Iris pigment epithelial cell (primary cell): ENCODE data around the gene FGF1.

Source experiments
- DNase-seq: peaks from one replicate; pipeline ENCODE4 v3.0.0-alpha.2; 2011; ENCODE audit warnings: low read depth

The FGF1 gene

DNA sequence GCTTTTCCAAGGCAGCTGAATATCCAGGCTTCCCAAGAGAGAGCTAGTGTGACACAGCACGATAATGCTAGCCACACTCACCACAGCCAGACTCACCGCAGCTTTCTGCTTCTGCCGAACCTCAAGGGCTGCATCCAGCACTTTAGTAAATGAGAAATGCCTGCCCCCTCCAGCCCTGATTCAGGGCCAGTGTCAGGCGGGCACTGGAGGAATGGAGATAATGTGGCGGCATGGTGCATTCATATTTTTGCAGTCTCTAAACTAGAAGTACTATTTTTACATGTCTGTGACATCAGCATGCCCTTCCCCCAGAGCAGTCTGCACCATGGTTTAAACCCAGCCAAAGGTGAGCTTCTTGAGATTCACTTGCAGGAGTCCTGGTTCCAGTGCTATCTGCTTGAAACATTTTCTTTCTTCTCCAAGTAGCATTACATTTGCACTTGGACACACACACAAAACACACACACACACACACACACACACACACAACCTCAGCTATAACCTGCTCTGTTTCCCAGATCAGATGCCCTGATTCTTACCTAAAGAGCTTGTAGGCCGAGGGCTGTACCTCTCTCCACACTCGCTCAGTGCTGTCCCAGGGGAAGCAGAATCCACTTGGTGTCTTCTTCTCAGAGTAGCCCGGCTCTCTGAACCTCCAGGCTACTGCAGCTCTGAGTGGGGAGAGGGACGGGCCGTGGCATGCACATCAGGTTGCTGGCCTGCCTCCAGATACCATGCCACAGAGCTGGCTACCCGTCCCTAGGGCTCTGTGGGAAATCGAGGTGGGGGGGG is at the start of gene FGF1:
TSS of gene FGF1 (minus strand) at position 673 of the 792 bp plus-strand sequence. CDS start 71,963 bp downstream, outside the sequence.
- no peak for DNase-seq

- DNase-seq, result no peak
These were observed 41.8 kb upstream of the FGF1 start for GRCh38 chr5:142727735-142728047.

DNA sequence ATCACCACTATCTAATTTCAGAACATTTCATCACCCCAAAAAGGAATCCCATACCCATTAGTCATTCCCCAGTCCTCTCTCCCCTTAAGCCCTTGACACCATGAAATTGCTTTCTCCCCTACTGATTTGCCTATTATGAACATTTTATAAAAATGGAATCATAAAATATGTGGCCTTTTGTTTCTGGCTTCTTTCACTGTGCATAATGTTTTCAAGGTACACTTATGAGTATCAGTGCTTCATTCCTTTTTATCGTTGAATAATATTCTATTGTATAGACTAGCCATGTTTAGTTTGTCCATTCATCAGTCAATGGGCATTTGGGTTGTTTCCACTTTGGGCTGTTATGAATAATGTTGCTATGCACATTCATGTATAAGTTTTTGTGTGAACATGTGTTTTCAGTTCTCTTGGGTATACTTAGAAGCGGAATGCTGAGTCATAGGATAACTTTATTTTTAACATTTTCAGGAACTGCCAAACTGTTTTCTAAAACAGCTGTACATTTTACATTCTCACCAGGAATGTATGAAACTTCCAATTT is 40.4 kb upstream of the FGF1 start:
- DNase-seq, result peak; percentile 89

DNA sequence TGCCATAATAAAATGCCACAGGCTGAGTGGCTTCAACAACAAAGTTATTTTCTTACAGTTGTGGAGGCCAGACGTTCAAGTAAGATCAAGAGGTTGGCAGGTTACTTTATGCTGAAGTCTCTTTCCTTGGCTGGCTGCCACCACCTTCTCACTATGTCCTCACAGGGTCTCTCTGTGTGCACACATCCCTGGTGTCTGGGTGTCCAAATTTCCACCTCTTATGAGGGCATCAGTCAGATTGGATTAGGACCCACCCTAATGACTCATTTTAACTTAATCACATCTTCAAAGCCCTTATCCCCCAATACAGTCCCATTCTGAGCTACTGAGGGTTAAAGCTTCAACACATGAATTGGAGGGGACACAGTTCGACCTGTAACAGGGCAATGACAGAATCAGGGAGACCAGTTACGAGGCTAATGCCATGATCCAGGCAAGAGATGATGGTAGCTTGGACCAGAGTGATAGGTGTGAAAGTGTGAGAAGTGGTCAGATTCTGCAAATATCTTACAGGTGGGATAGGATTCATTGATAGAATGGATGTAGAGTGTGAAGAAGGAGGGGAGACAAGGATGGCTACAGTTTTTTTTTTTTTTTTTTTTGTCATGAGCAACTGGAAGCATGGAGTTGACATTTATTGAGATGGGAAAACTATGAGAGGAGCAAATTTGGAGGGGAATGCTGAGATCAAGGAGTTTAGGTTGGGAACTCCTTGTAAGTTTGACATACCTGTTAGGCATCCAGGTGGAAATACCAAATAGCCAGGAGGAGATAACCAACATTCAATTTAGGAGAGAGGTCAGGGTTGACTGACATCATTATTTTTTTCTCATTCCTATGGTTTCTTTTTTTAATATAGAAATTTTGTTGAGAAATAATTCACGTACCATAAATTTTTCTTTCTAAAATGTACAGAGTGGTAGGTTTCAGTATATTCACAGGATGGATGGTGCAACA is 39.6 kb upstream of the FGF1 start:
- no peak for DNase-seq

GRCh38 chr5:142724821-142725220 is 38.9 kb upstream of the FGF1 start:
- DNase-seq, result no peak

GRCh38 chr5:142722896-142723295 is 37.0 kb upstream of the FGF1 start:
- DNase-seq, result no peak

DNA sequence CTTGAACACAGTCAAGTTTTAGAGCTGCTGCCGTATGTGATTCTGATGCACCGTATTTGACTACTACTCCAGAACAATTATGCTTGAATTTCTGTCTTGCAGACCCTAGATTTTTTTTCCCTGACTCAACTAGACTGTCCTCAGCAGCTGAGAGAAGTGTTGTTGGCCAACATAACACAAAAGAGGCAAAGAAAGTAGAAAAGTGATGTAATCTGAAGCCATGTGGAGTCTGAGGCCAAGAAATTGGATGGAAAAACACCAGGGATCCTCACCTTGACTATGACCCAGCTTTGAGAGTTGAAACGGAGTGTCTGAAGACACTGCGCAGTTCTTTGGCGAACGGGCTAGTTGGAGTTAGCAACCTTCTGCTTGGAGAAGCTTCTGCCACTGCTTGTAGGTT is 36.3 kb upstream of the FGF1 start:
- peak; percentile 66 for DNase-seq

DNA sequence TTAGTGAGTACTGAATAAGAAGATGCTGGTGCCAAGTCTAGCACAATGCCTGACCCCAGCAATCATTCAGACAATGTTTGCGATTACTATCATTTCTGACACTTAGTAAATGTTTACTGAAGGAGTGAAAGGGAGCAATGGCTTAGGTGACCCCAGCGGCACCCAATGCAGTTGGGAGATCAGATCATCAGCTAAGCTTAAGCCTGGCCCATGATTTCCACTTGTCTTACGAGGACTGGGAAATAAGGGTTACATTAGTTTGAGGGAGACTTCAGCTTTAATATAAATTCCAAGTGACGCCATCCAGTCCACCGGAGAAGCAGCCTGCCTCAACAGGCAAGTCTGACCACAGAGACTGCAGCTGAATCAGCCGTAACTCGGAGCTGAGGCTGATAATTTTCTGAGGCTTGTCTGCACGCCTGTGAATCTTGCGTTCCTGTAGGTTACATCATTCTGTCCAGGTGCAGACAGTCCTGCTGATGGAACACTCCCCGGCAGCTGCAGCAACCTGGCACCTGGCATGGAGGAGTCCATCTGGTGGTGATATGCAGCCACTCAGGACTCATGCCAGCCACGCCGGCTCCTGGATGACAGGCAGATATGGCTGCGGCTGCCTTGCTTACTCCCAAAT is 34.9 kb upstream of the FGF1 start:
- no peak for DNase-seq

DNA sequence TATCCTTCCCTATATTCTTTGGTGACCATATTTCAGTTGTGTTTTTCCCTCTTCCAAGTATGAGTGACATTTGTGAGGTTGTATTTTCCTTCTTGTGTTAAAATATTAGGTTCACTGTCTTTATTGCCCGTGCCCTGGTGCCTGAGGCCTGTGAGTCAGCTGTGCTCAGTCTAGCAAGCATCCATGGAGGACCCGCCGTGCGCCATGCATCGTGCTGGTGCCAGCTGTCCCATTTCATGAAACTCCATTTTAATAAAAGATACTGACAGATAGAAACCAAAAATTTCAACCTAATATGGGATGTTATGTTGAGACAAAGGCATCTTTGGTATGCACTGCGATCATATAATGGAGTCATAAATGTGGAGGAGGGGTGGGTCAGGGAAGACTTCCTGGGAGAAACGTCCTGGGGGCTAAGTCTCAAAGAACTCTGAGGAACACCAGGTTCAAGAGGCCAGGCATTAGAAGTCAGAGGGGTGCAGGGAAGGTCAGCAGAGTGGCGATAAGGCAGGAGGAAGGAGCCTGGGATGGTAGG is 34.0 kb upstream of the FGF1 start:
- no peak for DNase-seq

GRCh38 chr5:142717582-142718215 is 31.8 kb upstream of the FGF1 start:
- peak; percentile 76 for DNase-seq

DNA sequence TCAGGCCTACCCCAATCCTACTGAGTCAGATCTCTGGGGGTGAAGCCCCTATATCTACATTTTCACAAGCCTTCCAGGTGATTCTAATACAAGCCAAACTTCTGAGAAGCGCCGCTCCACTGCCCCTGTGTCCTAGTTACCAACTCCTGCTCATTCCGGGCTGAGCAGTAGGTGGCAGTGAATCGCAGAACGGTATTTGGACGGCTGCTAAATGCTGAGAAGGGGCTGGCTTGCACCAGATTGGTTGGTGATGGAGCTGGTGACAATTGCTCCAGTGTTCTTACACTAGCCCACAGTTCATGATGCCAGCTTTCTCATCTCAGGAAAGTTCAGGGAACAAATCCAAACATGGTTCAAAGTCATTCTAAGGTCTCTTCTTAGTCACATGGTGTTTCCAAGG is 31.1 kb upstream of the FGF1 start:
- DNase-seq, result peak; percentile 61

DNA sequence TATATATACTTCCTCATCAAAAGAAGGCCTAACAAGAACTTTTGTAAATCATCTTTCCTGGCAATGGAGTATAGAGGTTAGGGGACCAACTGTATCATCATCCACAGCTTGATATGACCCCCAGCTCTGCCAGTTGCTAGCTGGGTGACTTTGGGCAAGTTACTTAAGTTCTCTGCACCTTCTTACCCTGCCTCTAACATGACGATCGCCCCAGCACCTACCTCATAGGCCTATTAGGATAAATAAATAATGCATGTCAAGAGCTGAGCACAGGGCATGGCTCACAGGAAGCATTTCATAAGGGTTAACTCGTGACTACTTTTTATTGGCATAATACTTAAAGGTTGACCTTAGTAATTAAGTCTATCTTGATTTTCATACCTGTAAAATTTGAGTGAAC is 29.4 kb upstream of the FGF1 start:
- DNase-seq, result no peak

GRCh38 chr5:142713121-142713706 is 27.3 kb upstream of the FGF1 start:
- peak; percentile 72 for DNase-seq

- DNase-seq, result no peak
These were observed 17.3 kb upstream of the FGF1 start for GRCh38 chr5:142703153-142703552.

DNA sequence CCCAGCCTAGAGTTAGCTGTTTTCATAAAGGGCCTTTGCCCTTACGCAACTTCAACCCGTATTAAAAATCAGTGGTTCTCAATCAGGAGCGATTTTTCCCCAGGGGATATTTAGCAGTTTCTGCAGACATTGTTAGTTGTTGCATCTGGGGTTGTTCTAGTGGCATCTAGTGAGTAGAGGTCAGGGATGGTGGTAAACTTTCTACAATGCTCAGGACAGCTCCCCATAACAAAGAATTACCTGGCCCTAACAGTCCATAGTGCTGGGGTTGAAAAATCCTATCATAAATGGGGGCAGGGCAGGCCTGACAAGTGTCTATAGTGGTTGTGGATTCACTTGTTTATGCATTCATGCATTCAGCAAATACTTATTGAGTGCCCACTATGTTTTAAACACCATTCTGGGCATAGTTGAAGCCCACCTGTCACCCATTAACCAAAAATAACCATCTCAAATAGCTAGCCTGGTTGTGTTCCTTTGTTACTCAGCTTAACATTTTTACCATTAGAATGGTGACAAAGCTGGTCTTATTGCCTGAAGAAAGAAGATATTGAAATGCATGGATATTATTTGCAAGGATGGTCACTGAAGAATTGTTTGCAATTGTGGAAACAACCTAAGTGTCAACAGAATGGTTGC is 15.9 kb upstream of the FGF1 start:
- no peak for DNase-seq

DNA sequence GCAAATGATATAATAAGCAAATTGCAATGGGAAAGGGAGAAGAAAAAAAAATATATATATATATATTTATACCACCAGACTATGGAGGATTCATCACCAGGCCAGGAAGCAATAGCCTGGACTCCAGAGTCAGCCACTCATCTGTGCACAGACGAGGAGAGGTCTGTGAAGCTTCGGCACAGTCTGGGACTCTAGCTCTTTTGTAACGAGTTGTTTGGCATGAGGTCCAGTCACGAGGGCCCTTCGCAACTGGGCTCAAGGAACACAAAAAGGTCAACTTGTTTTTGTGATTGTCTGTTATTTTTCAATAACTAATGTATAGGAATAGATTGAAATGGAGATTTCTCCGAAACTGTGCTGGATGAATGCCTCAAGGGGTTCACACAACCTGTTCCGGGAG is 14.7 kb upstream of the FGF1 start:
- DNase-seq, result no peak

DNA sequence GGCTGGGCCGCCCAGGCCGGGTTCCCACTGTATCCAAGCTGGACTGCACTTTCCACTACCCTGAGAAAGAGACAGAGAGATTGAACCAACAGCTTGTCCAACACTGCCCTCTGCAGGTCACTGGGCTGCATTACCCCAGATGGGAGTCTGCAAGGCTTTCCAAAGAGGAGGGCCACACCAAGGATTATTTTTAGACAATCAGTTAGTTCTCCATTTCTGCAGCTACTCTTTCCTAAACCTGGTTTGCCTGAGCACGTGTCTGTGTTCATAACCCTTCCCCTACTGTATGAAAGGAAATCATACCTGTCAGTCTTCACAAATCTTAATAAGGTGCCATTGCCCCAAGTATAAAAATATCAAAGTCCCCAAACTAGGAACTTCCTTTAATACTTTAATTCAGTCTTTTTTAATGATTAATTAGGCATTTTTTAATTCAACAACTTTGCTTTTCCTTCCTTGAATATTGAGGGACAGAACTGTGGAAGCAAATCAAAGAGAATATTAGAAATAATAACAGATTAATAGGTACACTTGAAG is 13.4 kb upstream of the FGF1 start:
- DNase-seq, result peak; percentile 78

DNA sequence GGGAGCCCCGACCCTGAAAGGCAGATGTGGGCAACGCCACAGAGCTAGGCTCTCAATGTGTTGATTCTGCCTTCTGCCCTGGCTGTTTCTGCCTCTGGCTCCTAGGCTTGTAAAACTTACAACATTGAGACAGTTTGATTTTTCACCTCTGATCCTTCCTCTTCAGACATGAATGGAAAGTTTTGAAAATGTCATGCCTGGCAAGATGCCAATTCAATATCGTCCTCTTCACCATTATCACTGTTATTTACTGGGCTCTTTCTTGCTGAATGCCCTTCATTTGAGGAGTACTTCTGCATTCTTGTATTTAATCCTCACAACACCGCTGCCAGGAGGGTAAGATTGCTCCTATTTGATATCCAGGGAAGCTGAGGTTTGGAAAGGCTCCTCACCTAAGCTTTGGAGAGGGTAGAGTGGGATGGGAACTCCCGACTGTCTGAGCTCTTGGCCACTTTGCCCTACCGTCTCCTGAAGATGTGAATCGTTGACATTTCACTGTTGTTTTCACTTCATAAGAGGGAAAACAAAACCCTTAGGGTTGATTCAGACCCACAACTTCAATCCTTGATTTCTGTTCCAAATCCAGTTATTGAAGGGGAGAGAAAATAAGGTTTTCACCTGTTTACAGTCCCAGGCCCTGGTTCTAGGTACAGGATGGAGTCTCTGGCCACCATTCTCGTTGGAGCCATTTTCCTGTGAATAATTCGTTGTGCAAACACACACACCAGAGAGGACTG is 12.7 kb upstream of the FGF1 start:
- DNase-seq, result no peak

GRCh38 chr5:142697356-142698255 is 11.7 kb upstream of the FGF1 start:
- peak; percentile 83 for DNase-seq
